Loucy (cell line): Measurements from ENCODE around the gene CACNA2D4.

Source experiments
- H2AFZ ChIP-seq: fragments of 200-600 bp; sonication (generic); 2 replicates; pipeline ENCODE4 v1.6.0; 2016; ENCODE audit warnings: antibody characterized with exemption, mild to moderate bottlenecking, low read length, moderate library complexity
- H3F3A ChIP-seq: fragments of 200-600 bp; 2 replicates; pipeline ENCODE4 v1.6.0; 2016; ENCODE audit warnings: antibody characterized with exemption, low read depth, mild to moderate bottlenecking
- H3K27me3 ChIP-seq: fragments of 200-600 bp; sonication (generic); 2 replicates; pipeline ENCODE4 v1.6.1; 2014; ENCODE audit warnings: low read length, mild to moderate bottlenecking; ENCODE audit not compliant: insufficient read depth, poor library complexity, severe bottlenecking
- H3K36me3 ChIP-seq: fragments of 200-600 bp; sonication (generic); 2 replicates; pipeline ENCODE4 v1.6.1; 2016; ENCODE audit warnings: low read length; ENCODE audit not compliant: insufficient read depth
- H3K4me1 ChIP-seq: fragments of 200-600 bp; sonication (generic); 2 replicates; pipeline ENCODE4 v1.5.1; 2014; ENCODE audit warnings: low read length, mild to moderate bottlenecking; ENCODE audit not compliant: insufficient read depth, poor library complexity, severe bottlenecking
- H3K4me2 ChIP-seq: fragments of 200-600 bp; sonication (generic); 2 replicates; pipeline ENCODE4 v1.6.0; 2014; ENCODE audit warnings: antibody characterized with exemption, low read length, low read depth, mild to moderate bottlenecking; ENCODE audit not compliant: poor library complexity, severe bottlenecking
- H3K4me3 ChIP-seq: fragments of 200-600 bp; sonication (generic); 2 replicates; pipeline ENCODE4 v1.5.1; 2014; ENCODE audit warnings: low read length, mild to moderate bottlenecking, mixed read lengths; ENCODE audit not compliant: poor library complexity, severe bottlenecking
- H3K79me2 ChIP-seq: fragments of 200-600 bp; sonication (generic); 2 replicates; pipeline ENCODE4 v1.6.1; 2014; ENCODE audit warnings: low read length; ENCODE audit not compliant: insufficient read depth
- H3K9ac ChIP-seq: fragments of 200-600 bp; sonication (generic); 2 replicates; pipeline ENCODE4 v1.6.0; 2014; ENCODE audit warnings: mild to moderate bottlenecking, low read depth, low read length, moderate library complexity; ENCODE audit not compliant: poor library complexity, severe bottlenecking
- H3K9me2 ChIP-seq: fragments of 200-600 bp; sonication (generic); replicated peaks from 2 replicates; pipeline ENCODE4 v1.6.1; 2016; ENCODE audit warnings: low read depth, low read length, mixed read lengths
- H3K9me3 ChIP-seq: fragments of 200-600 bp; sonication (generic); 2 replicates; pipeline ENCODE4 v1.6.1; 2014; ENCODE audit warnings: mild to moderate bottlenecking, antibody characterized with exemption, low read length, low read depth; ENCODE audit not compliant: insufficient read depth
- H4K20me1 ChIP-seq: fragments of 200-600 bp; sonication (generic); 2 replicates; pipeline ENCODE4 v1.6.0; 2014; ENCODE audit warnings: antibody characterized with exemption, low read length, mild to moderate bottlenecking; ENCODE audit not compliant: insufficient read depth, poor library complexity, severe bottlenecking
- CTCF ChIP-seq: fragments of 200-600 bp; sonication (generic); conservative IDR thresholded peaks from 2 replicates; pipeline ENCODE4 v1.5.1; 2014; ENCODE audit warnings: mild to moderate bottlenecking, antibody characterized with exemption, low read length
- EZH2phosphoT487 ChIP-seq: fragments of 200-600 bp; IDR thresholded peaks from 2 replicates; pipeline ENCODE4 v1.6.1; 2018; ENCODE audit warnings: antibody characterized with exemption, mild to moderate bottlenecking, moderate library complexity, borderline replicate concordance

Gene CACNA2D4

DNA sequence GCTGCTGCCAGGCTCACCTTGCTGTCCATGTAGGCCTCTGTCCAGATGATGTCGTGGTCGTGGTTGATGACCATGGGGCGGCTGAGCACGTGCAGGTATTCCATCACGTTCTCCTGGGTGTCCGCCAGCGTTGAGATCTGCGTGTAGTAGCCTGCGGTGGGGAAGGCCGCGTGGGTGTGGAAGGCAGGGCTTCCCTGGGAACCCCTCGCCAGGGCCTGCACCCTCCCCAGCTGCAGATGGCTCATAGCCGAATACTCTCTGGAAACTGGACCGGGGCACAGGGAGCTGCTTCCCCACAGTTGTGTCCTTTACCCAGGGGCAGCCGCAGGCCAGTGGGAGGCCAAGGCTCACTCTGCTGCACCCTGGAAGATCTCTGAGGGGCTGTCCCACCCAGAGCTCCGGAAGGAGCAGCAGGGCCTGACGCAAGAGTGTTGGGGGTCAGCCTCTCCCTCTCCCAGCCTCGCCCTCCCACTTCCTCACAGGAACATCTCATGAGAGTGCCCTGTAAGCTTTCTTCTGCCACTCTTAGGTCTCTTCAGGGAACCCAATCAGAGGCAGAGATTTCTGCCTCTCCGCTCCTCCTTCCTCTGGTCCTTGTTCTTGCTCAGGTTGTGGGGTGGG, 35.5 kb downstream of the CACNA2D4 start:
- Histone ChIP-seq H3K9ac (no peak overlapping the region), H4K20me1 (no peaks in the 10 kb centered on the region), H3K4me3 (no peak overlapping the region), H3K4me2 (no peak overlapping the region), H3K9me2 (no peaks in the 10 kb centered on the region), H3K4me1 (no peaks in the 10 kb centered on the region), H3F3A (no peaks in the 10 kb centered on the region), H3K79me2 (no peaks in the 10 kb centered on the region), H3K9me3 (no peaks in the 10 kb centered on the region), H3K36me3 (no peaks in the 10 kb centered on the region), H2AFZ (no peak overlapping the region), H3K27me3 (no peaks in the 10 kb centered on the region)
- TF ChIP-seq EZH2phosphoT487 (no peak), CTCF (no peak)

DNA sequence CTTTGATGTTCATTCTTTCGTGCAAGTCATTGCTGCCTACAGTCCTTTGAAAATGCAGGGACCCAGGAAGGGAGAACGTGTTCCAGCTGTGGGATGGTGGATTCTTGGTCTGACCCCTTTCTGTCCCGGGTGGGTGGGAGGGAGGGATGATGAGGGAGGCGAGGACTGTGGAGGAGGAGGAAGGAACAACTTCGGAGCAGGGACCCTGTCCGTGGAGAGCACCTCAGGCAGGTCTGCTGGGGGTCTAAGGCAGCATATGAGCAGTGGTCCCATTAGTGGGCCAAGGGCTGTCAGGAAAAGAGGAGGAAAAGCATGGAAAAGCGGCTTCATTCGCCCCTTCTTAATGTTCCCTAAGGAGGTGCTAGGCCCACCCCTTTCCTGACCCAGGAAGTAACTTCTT, 36.0 kb downstream of the CACNA2D4 start:
- Histone ChIP-seq H2AFZ (no peak overlapping the region), H3K36me3 (no peaks in the 10 kb centered on the region), H3F3A (no peaks in the 10 kb centered on the region), H3K79me2 (no peaks in the 10 kb centered on the region), H3K9me3 (no peaks in the 10 kb centered on the region), H3K4me1 (no peaks in the 10 kb centered on the region), H3K4me2 (no peak overlapping the region), H3K27me3 (no peaks in the 10 kb centered on the region), H3K4me3 (no peak overlapping the region), H3K9ac (no peak overlapping the region), H3K9me2 (no peaks in the 10 kb centered on the region), H4K20me1 (no peaks in the 10 kb centered on the region)
- no peak for TF ChIP-seq CTCF
- TF ChIP-seq EZH2phosphoT487, result no peak

DNA sequence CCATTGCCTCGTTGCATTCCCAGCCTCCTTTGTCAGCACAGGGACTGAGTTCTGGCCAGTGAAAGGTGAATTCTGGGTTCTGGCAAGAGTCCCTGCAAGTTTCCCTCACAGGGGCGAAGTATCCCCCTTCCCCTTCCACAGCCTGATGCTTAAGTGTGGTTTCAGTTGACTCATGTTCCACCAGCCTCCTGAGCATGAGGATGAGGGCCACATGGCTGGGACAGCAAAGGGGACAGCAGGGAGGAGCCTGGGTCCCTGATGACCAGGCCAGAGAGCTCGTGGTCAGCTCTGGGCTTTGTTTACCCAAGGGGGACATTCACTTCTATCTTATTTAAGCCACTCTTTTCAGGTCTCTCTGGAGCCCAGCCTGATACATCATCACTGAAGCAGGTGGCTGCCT, 36.5 kb downstream of the CACNA2D4 start:
- H3K79me2 ChIP-seq, result no peaks in the 10 kb centered on the region
- no peaks in the 10 kb centered on the region for H3K9me3 ChIP-seq
- no peaks in the 10 kb centered on the region for H4K20me1 ChIP-seq
- H3F3A ChIP-seq, result no peaks in the 10 kb centered on the region
- H3K27me3 ChIP-seq, result no peaks in the 10 kb centered on the region
- no peak overlapping the region for H3K9ac ChIP-seq
- no peak overlapping the region for H2AFZ ChIP-seq
- H3K4me2 ChIP-seq, result no peak overlapping the region
- H3K9me2 ChIP-seq, result no peaks in the 10 kb centered on the region
- TF ChIP-seq CTCF (no peak), EZH2phosphoT487 (no peak)
- H3K4me1 ChIP-seq, result no peaks in the 10 kb centered on the region
- no peak overlapping the region for H3K4me3 ChIP-seq
- H3K36me3 ChIP-seq, result no peaks in the 10 kb centered on the region
